ENCODE data around the gene ALOXE3.

The ALOXE3 gene

GRCh38 chr17:8131844-8132441 lies 13.6 kb upstream of the ALOXE3 start:
- DNase-seq (ENCODE audit: low read depth), result no peak
- H3K4me3 ChIP-seq (ENCODE audit: low read depth, low read length), result no peak overlapping the region
- no peak for TF ChIP-seq CTCF (IDR thresholded peaks at IDR 0.05; ENCODE audit: low read depth, low read length, missing control alignments)

GRCh38 chr17:8128125-8128784 lies 9.9 kb upstream of the ALOXE3 start:
- no peak for DNase-seq (ENCODE audit: low read depth)
- TF ChIP-seq CTCF (IDR thresholded peaks at IDR 0.05; ENCODE audit: low read depth, low read length, missing control alignments), result no peak
- H3K4me3 ChIP-seq (ENCODE audit: low read depth, low read length), result no peak overlapping the region

GRCh38 chr17:8126491-8127066 lies 8.3 kb upstream of the ALOXE3 start:
- H3K4me3 ChIP-seq (ENCODE audit: low read depth, low read length), result peak overlapping the region; percentile 82
- no peak for DNase-seq (ENCODE audit: low read depth)
- TF ChIP-seq CTCF (IDR thresholded peaks at IDR 0.05; ENCODE audit: low read depth, low read length, missing control alignments), result no peak

- H3K4me3 ChIP-seq (ENCODE audit: low read depth, low read length), result peak overlapping the region; percentile 82
- TF ChIP-seq CTCF (IDR thresholded peaks at IDR 0.05; ENCODE audit: low read depth, low read length, missing control alignments), result no peak
- DNase-seq (ENCODE audit: low read depth), result no peak
Observed at GRCh38 chr17:8125947-8126490, 7.7 kb upstream of the ALOXE3 start.

GRCh38 chr17:8125154-8125946 lies 7.0 kb upstream of the ALOXE3 start:
- TF ChIP-seq CTCF (IDR thresholded peaks at IDR 0.05; ENCODE audit: low read depth, low read length, missing control alignments), result no peak
- H3K4me3 ChIP-seq (ENCODE audit: low read depth, low read length), result peak overlapping the region; percentile 82
- DNase-seq (ENCODE audit: low read depth), result peak; percentile 43

GRCh38 chr17:8124350-8125153 lies 6.2 kb upstream of the ALOXE3 start:
- no peak for TF ChIP-seq CTCF (IDR thresholded peaks at IDR 0.05; ENCODE audit: low read depth, low read length, missing control alignments)
- peak overlapping the region; percentile 49; the same call in 1 of the 2 replicates for H3K4me3 ChIP-seq (ENCODE audit: low read depth, low read length)
- no peak for DNase-seq (ENCODE audit: low read depth)

All from GM12864 (cell line).